Fibroblast of the conjunctiva (primary cell): ENCODE results near the gene CCDC83.
A peak's percentile ranks its signal among the peaks of the same experiment; 100 is the strongest.
"Not testable (repeated sequence)": the region's sequence is repeated elsewhere in the genome, so short reads cannot be mapped to it uniquely, and the experiment has no call there.

Source experiments
- DNase-seq: peaks from one replicate; pipeline ENCODE4 v3.0.0-alpha.2; 2010; ENCODE audit warnings: low read depth

The CCDC83 gene

GRCh38 chr11:85945296-85945695 lies 90.1 kb downstream of the CCDC83 start:
- DNase-seq = no peak

DNA sequence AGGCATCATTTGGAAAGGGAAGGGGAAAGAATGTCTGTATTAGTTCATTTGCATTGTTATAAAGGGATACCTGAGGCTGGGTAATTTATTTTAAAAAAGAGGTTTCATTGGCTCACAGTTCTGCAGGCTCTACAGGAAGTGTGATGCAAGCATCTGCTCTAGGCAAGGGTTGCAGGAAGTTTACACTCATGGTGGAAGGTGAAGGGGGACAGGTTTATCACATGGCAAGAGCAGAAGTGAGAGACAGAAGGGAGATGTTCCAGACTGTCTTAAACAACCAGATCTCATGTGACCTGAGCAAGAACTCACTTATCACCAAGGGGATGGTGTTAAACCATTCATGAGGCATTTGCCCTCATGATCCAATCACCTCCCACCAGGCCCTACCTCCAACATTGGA lies 90.6 kb downstream of the CCDC83 start:
- DNase-seq = no peak

DNA sequence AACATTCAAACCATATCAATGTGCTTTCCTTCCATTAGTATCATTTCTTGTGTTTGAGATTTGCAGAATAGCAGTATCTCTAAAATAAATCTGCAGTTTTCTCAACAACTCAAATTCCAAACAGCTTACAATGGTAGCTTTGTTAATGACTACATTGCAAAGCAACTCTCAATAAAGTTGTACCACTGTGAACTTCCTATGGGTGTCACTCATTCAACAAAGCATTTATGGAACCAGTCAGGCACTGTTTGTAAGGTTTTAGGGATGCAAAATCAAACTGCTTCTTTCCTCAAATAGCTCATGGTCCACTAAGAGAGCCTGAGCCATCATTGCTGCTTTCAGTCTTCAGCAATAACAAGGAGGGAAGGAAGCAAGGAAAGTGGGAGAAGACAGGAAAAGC lies 91.0 kb downstream of the CCDC83 start:
- no peak for DNase-seq

GRCh38 chr11:85947431-85948272 lies 92.5 kb downstream of the CCDC83 start:
- DNase-seq = peak; percentile 79

GRCh38 chr11:85948884-85949283 lies 93.7 kb downstream of the CCDC83 start:
- DNase-seq = no peak

DNA sequence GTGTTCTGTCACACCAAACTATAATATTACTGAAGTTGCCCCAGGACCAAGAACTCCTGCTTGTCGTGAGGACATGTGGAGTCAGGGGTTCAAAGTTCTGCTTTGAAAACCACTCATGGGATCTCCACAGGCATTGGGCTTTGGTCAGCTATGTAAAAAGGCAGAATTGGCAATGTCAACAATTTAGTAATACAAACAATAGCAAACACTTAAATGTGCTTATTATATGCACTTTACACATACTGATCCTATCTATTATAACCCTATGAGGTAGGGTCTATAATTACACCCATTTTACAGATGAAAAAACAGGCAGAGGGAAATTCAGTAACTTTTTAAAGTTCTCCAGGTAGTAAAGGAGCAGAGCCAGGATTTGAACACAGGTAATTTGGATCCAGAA lies 94.6 kb downstream of the CCDC83 start:
- no peak for DNase-seq

- DNase-seq = no peak
These were observed 95.3 kb downstream of the CCDC83 start for GRCh38 chr11:85950317-85951048.

DNA sequence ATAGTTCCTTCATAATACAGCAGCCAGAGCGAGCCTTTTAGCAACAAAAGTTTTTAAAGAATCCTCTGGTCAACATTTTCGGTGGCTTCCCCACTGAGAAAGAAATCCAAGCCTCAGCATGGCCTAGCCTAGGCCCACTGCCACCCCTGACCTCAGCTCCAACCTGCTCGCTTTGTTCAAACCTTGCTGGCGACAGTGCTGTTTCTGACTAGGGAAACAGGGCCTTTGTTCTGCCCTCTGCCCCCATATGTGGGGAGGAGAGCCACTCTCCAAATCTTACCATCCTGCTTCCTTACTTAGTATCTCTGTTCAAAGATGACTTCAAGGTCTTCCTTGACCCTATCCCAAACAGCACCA lies 95.8 kb downstream of the CCDC83 start:
- no peak for DNase-seq

- no peak for DNase-seq
These were observed 96.4 kb downstream of the CCDC83 start for GRCh38 chr11:85951428-85952107.

DNA sequence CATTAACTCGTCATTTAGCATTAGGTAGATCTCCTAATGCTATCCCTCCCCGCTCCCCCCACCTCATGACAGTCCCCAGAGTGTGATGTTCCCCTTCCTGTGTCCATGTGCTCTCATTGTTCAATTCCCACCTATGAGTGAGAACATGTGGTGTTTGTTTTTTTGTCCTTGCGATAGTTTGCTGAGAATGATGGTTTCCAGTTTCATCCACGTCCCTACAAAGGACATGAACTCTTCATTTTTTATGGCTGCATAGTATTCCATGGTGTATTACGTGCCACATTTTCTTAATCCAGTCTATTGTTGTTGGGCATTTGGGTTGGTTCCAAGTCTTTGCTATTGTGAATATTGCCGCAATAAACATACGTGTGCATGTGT lies 96.9 kb downstream of the CCDC83 start:
- not testable (repeated sequence) for DNase-seq

DNA sequence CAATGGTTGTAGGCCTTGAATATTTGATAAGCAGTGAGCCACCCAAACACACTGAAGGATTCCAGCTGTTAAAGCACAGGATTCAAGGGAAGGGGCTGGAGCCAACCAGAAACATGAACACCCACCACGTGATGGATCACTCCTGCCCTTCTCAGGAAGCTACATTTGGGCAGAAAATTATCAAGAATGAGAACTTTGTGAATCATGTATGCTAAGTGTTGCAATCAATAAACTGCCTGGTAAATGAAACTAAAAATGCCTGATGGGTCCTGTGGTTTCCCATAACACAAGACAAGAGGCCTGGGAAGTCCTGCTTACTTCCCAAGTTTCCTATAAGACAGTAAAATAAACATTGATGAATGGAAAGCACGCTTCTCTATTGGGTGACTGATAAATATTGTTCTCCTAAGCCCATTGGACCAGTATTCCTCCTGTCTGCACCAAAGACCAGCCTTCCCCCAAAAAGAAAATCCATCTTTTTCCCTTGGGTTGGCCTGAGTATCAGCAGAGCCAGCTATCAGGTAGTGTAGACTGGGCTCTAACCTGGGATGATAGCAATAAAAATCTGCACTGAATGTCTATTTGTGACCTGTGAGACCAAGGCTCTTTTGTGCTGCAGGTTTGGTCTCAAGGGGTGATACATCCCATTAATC lies 98.4 kb downstream of the CCDC83 start:
- no peak for DNase-seq

GRCh38 chr11:85955531-85955930 lies 100.3 kb downstream of the CCDC83 start:
- no peak for DNase-seq

DNA sequence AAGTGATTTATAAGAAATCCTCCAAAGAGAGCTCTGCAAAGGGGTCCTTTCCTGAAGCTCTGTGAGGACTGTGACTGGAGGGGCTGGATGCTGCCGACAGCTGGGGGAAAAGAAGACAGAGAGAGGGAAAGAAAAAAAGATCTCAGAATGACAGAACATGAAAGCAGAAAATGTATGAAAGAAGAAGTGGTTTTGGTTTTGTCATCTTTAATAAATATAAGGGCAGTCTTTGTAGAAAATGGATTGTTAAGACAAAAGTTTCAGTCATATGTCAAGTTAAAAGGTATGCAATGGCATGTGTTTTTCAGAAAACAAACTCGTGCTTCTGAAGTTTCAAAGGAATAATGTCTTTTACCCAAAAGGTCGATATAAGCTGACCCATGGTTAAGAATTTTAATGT lies 105.5 kb downstream of the CCDC83 start:
- no peak for DNase-seq

DNA sequence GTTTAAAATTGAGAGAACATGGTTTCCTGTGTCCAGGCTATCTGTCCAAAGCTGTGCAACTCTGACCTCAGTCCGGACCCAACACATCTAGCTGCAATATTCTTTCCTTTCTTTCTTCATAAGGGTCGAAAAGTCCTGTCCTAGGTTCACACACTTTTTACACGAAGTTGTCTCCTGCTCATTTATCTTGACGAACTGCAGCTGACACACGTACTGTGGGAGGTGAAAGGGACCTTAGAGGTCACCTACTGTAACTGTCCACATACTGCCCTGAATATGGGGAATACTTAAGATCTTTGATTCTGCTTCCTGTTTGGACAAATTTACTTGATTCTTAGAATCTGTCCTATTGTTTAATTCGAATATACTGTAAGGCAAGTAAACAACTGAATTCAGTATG lies 105.9 kb downstream of the CCDC83 start:
- no peak for DNase-seq

DNA sequence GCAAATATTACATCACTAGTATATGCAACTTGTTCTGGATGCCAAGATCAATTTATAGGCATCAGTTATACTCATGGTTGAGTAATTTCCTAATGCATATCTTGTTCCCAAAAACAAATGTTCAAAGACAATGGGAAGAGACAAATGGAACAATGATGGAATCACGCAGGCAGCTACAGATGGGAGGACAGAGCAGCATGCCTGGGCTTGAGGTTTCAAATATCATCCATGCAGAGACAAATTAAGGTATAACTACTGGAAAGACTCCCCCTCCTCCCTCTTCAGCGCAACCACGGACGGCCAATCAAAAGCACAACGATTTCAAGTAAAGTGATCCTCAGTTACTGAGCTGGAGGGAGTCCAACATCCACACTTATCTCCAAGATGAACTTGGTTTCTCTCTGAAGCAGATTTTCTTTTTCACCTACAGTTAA lies 106.8 kb downstream of the CCDC83 start:
- no peak for DNase-seq

- no peak for DNase-seq
These were observed 110.0 kb downstream of the CCDC83 start for GRCh38 chr11:85965202-85965601.

DNA sequence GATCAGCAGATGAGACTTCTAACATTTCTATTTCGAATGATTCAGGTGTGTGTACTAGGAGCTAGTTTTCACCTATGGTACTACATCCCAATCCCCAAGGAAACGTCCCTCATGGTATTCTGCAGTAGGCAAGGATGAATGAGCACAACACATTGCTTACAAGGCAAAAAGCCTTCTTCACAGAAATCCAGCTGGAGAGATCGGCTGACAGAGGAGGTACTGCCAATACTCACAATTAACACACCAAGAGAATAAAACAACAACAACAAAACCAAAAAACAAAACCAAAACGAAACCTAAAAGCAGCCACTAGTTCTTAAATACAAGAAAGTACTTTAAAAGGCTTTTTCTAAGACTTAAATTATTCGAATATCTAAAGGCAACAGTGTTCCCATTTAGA lies 112.3 kb downstream of the CCDC83 start:
- no peak for DNase-seq
